HFF-Myc (cell line): ENCODE data around the gene LSG1.
"Not testable (repeated sequence)": the region's sequence is repeated elsewhere in the genome, so short reads cannot be mapped to it uniquely, and the experiment has no call there.

Source experiments
- DNase-seq: peaks from one replicate; pipeline ENCODE4 v3.0.0-alpha.2; 2011; ENCODE audit warnings: low read depth; ENCODE audit errors: extremely low read depth
- H3K4me3 ChIP-seq: replicated peaks from 2 replicates; pipeline ENCODE4 v1.5.1; 2011; ENCODE audit warnings: low read depth, mild to moderate bottlenecking, control low read depth, low read length
- CTCF ChIP-seq: IDR thresholded peaks from 2 replicates; pipeline ENCODE4 v1.5.1; 2012; ENCODE audit warnings: mild to moderate bottlenecking, low read depth, low read length, control low read depth; ENCODE audit errors: missing control alignments

Gene LSG1

GRCh38 chr3:194606163-194606562, 65.8 kb downstream of the LSG1 start:
- no peak for TF ChIP-seq CTCF
- DNase-seq: no peak

GRCh38 chr3:194605314-194605713, 66.7 kb downstream of the LSG1 start:
- DNase-seq, H3K4me3 ChIP-seq: not testable (repeated sequence)

More at GRCh38 chr3:194606163-194606562, 65.8 kb downstream of the LSG1 start:
- H3K4me3 ChIP-seq: no peak overlapping the region

GRCh38 chr3:194604837-194605236, 67.2 kb downstream of the LSG1 start:
- DNase-seq: no peak
- peak; percentile 54 for TF ChIP-seq CTCF
- H3K4me3 ChIP-seq: no peak overlapping the region

- no peak overlapping the region for H3K4me3 ChIP-seq
- no peak for TF ChIP-seq CTCF
- DNase-seq: no peak
These were observed 67.9 kb downstream of the LSG1 start for GRCh38 chr3:194604126-194604525.

- no peak for DNase-seq
- peak; percentile 10 for TF ChIP-seq CTCF
- no peak overlapping the region for H3K4me3 ChIP-seq
These were observed 69.3 kb downstream of the LSG1 start for GRCh38 chr3:194602669-194603171.

- no peak for DNase-seq
- TF ChIP-seq CTCF: no peak
- H3K4me3 ChIP-seq: no peak overlapping the region
These were observed 73.0 kb downstream of the LSG1 start for GRCh38 chr3:194598771-194599557.

GRCh38 chr3:194596906-194597305, 75.1 kb downstream of the LSG1 start:
- no peak overlapping the region for H3K4me3 ChIP-seq
- no peak for TF ChIP-seq CTCF
- no peak for DNase-seq
